ENCODE results near the gene ARFGAP3.
A peak's percentile ranks its signal among the peaks of the same experiment; 100 is the strongest.

Gene ARFGAP3

GRCh38 chr22:42857845-42858481 is 890 bp upstream of the ARFGAP3 start:
- no peak for DNase-seq

DNA sequence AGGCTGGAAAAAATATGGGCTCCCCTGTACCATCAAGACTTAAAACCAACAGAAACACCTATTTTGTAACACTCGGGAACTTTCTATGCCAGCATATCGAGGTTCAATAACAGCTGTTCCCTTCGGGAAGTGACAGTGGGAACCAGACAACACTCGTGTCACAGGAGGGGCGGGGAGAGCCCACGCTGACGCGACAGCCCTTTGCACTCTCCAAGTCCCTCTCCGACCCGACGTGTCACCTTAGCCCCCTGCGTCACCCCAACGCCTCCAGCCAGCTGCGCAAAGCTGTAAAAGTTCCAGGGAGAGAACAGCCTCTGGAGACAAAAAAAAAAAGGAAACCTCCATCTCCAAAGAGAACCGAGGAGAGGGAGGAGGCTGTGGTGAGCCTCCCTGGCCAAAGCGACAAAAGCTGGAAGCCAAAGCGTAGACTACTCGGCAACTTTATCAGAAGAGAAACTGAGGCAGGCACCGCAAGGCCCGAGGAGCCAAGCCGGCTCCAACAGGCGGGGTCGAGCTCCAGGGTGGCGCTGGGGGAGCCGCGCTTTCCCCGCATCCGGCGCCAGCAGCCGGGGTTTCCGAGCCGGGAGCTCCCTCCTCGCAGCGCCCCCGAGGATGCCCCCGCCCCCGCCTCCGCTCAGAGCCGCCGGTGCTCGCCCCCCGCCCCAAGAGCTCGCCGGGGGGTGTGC is 751 bp downstream of the ARFGAP3 start:
- DNase-seq, result peak; percentile 81

DNA sequence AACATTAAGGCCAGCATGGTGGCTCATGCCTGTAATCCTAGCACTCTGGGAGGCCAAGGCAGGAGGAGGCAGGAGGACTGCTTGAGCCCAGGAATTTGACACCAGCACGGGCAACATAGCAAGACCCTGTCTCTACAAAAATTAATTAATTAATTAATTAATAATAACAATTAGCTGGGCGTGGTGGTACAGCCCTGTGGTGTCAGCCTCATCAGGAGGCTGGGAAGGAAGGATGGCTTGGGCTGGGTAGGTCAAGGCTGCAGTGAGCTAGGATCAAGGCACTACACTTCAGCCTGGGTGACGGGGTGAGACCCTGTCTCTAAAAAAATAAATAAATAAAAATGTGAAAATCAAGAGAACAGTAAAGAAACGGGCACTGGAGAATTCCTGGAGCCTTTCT is 1.4 kb downstream of the ARFGAP3 start:
- DNase-seq, result no peak

GRCh38 chr22:42855211-42855610 is 1.9 kb downstream of the ARFGAP3 start:
- no peak for DNase-seq

DNA sequence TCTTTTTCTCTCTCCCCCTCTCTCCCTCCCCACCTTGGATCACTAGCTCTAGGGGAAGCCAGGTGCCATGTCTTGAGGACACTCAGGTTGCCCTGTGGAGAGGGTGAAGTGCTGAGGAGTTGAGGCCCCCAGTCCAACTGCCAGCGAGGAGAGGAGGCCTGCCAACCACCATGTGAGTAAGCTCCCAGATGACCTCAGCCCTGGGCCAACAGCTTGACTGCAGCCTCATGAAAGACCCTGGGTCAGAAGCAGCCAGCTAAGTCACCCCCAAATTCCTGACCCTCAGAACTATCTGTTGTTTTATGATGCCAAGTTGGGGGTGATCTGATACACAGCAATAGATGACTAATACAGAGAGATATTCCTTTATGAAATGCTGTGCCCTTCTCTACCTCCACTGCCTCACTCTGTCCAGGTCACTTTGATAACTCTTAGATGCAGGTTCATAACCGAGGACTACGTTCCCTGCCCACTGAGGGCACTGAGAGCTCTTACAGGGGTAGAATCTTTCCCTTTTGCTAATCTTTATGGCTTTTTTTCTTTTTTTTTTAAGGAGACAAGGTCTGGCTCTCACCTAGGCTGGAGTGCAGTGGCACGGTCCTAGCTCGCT is 8.0 kb downstream of the ARFGAP3 start:
- DNase-seq, result peak; percentile 39

DNA sequence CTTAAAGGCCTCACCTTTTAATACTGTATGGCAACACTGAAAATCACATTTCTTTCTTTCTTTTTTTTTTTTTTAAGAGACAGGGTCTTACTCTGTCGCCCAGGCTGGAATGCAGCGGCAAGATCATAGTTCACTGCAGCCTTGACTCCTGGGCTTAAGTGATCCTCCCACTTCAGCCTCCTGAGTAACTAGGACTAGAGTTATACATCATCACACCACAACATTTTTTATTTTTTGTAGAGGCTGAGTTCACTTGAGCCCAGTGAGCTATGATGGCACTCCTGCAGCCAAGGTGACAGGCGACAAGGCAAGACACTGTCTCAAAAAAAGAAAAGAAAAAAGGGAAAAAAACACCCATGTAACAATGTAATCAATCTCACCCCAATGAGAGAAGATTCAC is 10.0 kb downstream of the ARFGAP3 start:
- peak; percentile 6 for DNase-seq

DNA sequence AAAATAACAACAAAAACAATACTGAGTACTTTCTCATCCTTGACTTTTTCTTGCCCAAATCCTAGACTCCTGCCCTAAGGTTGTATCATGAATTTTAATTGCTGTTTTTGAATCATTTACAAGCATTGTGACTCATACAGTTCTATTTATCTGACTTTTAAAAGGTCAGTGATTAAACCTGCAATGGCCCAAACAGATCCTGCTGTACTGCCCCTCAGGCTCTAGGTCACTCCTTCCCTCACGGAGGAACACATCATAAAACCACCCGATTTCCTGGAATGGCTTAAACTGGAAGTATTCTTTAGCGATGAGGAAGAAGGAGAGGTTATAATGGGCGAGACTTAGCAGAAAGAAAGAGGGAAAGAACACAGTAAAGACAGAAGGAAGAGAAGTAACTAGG is 12.3 kb downstream of the ARFGAP3 start:
- no peak for DNase-seq

DNA sequence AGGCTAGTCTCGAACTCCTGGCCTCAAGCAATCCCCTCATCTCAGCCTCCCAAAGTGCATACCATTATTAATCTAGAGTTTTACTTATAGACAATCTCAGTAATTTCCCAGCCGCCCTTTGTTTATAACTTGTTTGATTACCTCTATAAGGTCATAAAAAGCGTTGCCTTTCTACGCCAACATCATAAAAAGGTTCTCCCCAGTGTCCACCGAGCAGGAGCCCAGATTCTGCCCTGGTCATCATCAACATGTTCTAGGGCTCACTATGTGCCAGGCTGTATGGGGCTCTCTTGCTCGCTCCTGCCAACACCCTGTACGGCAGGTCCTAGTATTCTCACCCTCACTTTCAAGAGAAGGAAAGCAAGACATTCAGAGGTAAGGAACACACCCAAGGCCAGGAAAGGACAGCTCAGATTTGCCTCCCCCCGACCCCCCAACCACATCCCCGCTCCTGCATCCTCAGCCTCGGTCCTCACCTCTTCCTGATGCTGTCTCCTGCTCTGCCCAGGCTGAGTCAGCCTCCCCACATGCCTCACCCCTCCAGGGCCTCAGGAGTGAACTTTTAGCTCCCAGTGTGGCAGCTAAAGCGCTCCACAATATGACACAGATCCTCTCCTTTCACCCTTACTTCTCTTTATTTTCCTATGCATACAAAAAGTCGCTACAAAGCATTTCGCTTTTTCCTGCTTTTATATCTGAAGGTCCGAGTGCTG is 14.3 kb downstream of the ARFGAP3 start:
- no peak for DNase-seq

- no peak for DNase-seq
These were observed 15.6 kb downstream of the ARFGAP3 start for GRCh38 chr22:42841444-42841843.

GRCh38 chr22:42837556-42837955 is 19.5 kb downstream of the ARFGAP3 start:
- DNase-seq, result no peak

GRCh38 chr22:42836026-42836425 is 21.0 kb downstream of the ARFGAP3 start:
- DNase-seq, result no peak

DNA sequence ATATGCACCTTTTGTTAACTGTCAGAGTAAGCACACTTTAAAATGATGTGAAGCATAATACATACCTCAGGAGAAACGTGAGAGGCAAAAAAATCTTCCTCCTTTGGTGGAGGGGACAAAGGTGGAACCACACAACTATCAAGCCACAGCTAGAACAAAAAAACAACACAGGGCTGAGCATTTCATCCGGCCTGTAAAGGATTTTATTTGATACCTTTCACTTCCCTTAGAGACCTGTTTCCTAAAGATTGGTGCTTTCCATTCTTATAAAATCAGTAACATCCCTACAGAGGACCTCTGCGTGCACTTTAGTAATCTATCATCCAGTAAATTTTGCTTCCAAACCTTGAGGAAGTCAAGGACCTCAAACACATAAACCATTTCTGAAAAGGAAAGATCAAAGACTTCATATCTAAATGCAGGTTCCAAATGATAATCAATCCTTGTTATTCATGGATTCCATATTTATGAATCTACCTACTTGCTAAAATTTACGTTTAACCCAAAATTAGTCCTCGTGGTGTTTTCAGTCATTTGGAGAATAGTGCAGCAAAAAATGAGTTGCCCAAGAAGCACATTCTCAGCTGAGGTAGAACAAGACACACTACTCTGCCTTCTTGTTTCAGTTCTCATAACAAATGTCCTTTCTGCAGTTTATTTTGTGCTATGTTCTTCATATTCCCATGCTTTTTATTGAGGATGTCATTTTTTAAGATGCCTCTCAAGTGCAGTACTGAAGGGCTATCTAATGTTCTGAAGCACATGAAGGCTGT is 22.7 kb downstream of the ARFGAP3 start:
- DNase-seq, result no peak

DNA sequence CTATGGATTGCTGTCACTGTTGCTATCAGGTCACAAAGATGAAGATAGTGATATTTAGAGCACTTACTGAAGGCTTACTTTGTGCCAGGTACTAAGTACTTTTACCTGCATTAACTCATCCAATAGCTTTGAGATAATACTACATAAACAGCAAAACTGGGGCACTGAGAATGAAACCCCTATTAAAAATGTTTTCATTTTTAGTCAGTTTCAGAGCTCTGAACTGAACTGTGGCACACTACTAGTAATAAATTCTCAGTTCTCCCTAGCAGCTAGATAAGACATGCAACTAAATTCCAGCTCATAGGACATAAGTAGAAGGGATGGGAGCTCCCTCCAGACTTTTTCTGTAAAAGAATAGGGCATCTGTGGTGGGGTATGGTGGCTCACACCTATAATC is 24.0 kb downstream of the ARFGAP3 start:
- no peak for DNase-seq

DNA sequence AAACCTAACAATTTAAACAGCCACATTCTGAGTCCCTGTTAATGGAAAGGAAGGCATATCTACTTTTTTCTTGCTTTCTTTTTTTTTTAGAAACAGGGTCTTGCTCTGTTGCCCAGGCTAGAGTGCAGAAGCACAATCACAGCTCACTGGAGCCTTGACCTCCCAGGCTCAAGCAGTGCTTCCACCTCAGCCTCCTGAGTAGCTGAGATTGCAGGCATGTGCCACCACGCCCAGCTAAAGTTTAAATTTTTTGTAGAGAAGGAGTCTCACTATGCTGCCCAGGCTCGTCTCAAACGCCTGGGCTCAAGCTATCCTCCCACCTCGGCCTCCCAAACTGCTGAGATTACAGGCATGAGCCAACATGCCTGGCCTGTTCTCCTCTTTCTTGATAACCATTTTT is 25.4 kb downstream of the ARFGAP3 start:
- DNase-seq, result no peak

- no peak for DNase-seq
These were observed 26.9 kb downstream of the ARFGAP3 start for GRCh38 chr22:42830161-42830560.

- no peak for DNase-seq
These were observed 27.8 kb downstream of the ARFGAP3 start for GRCh38 chr22:42829302-42829701.

DNA sequence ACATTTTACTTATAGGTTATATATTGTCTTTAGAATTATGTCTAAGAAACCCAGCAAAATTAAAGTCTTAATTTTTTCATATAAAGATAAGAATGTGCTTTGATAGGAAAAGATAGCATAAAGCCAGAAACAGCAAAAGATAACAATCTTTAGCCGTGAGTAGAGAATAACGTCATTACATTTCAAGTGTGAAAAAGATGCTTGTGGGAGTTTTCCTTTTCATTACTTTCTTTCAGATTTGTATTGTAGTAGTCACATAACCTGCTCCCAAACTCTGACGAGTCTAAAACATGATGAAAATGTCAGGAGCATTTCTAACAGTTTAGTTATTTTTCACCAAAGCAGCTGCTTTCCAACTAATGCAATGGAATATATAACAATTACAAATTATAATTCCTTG is 31.3 kb downstream of the ARFGAP3 start:
- DNase-seq, result no peak

GRCh38 chr22:42821386-42821785 is 35.7 kb downstream of the ARFGAP3 start:
- no peak for DNase-seq

DNA sequence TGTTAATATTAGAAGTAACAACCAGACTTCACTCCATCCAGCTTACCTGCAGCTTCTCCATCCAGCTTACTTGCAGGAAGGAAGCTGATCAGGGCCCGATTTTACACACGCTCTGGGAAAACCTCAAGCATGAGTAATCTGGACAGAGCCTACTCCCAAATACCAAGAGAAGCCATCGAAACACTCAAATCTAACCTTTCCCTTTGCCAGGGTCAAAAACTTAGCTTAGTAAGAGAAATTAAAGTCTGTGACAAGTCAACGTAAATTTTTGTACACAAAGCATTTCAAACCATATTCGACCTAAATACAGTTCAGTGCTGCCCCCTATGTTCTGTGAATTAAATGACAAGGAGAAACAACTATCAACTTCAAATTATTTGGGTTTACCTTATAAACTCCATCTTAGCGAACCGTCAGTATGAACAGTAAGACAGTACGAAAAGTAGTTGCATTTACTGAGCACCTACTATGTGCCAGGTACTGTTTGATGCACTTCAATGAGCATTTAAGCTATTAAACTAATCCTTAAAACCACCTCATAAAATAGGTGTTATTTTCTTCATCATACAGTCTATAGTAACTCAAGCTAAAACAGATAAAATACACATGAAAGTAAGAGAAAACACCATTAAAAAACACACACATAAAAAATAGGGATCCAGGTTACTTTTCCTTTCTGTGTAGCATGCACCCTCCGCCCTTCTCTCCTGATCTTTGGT is 36.9 kb downstream of the ARFGAP3 start:
- no peak for DNase-seq

GRCh38 chr22:42819412-42820044 is 37.5 kb downstream of the ARFGAP3 start:
- DNase-seq, result no peak

- no peak for DNase-seq
These were observed 39.5 kb downstream of the ARFGAP3 start for GRCh38 chr22:42817556-42817955.

- DNase-seq, result no peak
These were observed 40.7 kb downstream of the ARFGAP3 start for GRCh38 chr22:42816336-42816735.
